ENCODE results near the gene CDK6. TPM values are rescaled to one million over a fixed set of nuclear protein-coding genes. Genes with fewer than 3 reads are reported as not detected.
A peak's percentile ranks its signal among the peaks of the same experiment; 100 is the strongest.

The CDK6 gene
- total and polyA plus RNA-seq, 9 of the 15 experiments (the other 6 are each of a cell fraction or from before 2014, with no cell fraction given), result 7.6 to 109 (median 44.4) TPM

- TF ChIP-seq ATF1 (CRISPR knock-in tag; IDR thresholded peaks at IDR 0.05) (no peak), ATF1 (tag; IDR thresholded peaks at IDR 0.05) (no peak), NFIC (IDR thresholded peaks at IDR 0.05) (no peak), TRIM28 (IDR thresholded peaks at IDR 0.05) (peak; percentile 99), ZBTB26 (CRISPR knock-in tag; IDR thresholded peaks at IDR 0.05) (no peak), ZBTB17 (CRISPR knock-in tag; IDR thresholded peaks at IDR 0.05) (no peak), ZSCAN29 (IDR thresholded peaks at IDR 0.05) (no peak), SMAD3 (CRISPR knock-in tag; conservative IDR thresholded peaks at IDR 0.05) (no peak), GTF2F1 (IDR thresholded peaks at IDR 0.05; ENCODE audit: low read depth, low read length) (no peak), ZHX1 (conservative IDR thresholded peaks at IDR 0.05; ENCODE audit: low read length) (no peak), MLLT1 (IDR thresholded peaks at IDR 0.05) (no peak), MIER1 (IDR thresholded peaks at IDR 0.05; ENCODE audit: low read depth) (no peak), ZBTB33 (CRISPR knock-in tag; IDR thresholded peaks at IDR 0.05) (no peak), FOXM1 (IDR thresholded peaks at IDR 0.05; ENCODE audit: low read depth) (no peak), FOXM1 (CRISPR knock-in tag; IDR thresholded peaks at IDR 0.05; ENCODE audit: low read depth) (no peak), IRF1 (CRISPR knock-in tag; IDR thresholded peaks at IDR 0.05; ENCODE audit: borderline replicate concordance) (no peak), MAZ (CRISPR knock-in tag; conservative IDR thresholded peaks at IDR 0.05 in 1 of 2, IDR thresholded peaks at IDR 0.05 in 1 of 2) (no peak), ZNF780A (CRISPR knock-in tag; IDR thresholded peaks at IDR 0.05) (no peak), ZNF3 (CRISPR knock-in tag; IDR thresholded peaks at IDR 0.05) (no peak), HNRNPH1 (optimal IDR thresholded peaks at IDR 0.05; ENCODE audit: low read depth, low read length) (no peak), BMI1 (IDR thresholded peaks at IDR 0.05; ENCODE audit: low read length) (no peak), ZNF79 (CRISPR knock-in tag; IDR thresholded peaks at IDR 0.05; ENCODE audit: low read depth) (no peak)
These were observed 47.7 kb downstream of the CDK6 start (continued) for GRCh38 chr7:92788559-92789183.

Data from K562 (cell line).